A673 (cell line): ENCODE measurements around the gene MFAP4. TPM values are rescaled to one million over a fixed set of nuclear protein-coding genes. Genes with fewer than 3 reads are reported as not detected.

ENCODE experiments used
- BruUV-seq: library from RNA; stranded (reverse); fragments of 400-500 nt; replicated peaks from 2 replicates; lab custom pipeline; 2021; lab: Mats Ljungman, UMichigan
- CTCF ChIA-PET: fragments of 300-600 bp; sonication (Branson Sonifier 250); formaldehyde crosslinking; loops from one replicate; lab custom pipeline; 2022; ENCODE audit warnings: antibody characterized with exemption; lab: Charles Lee
- POLR2A ChIA-PET: fragments of 300-600 bp; sonication (Branson Sonifier 250); formaldehyde crosslinking; loops from one replicate; lab custom pipeline; 2022; ENCODE audit warnings: antibody characterized with exemption; ENCODE audit not compliant: low non-redundant PET; lab: Charles Lee
- DNase-seq: peaks from one replicate; pipeline ENCODE4 v3.0.0-alpha.2; 2015; ENCODE audit warnings: low spot score
- H3K27ac ChIP-seq: fragments of 200-600 bp; sonication (generic); 2 replicates; pipeline ENCODE4 v1.5.1; 2016; ENCODE audit warnings: mixed run types, low read depth, mild to moderate bottlenecking, mixed read lengths, antibody characterized with exemption, low read length; ENCODE audit not compliant: poor library complexity, severe bottlenecking
- H3K27me3 ChIP-seq: fragments of 200-600 bp; sonication (generic); replicated peaks from 2 replicates; pipeline ENCODE4 v1.6.1; 2017; ENCODE audit warnings: mixed run types, low read depth, mild to moderate bottlenecking, mixed read lengths, antibody characterized with exemption, low read length; ENCODE audit not compliant: insufficient read depth, poor library complexity
- H3K36me3 ChIP-seq: fragments of 200-600 bp; sonication (generic); 2 replicates; pipeline ENCODE4 v1.6.1; 2016; ENCODE audit warnings: mixed run types, mild to moderate bottlenecking, mixed read lengths, antibody characterized with exemption, low read length; ENCODE audit not compliant: insufficient read depth, poor library complexity, severe bottlenecking
- H3K4me1 ChIP-seq: fragments of 200-600 bp; sonication (generic); 2 replicates; pipeline ENCODE4 v1.6.1; 2017; ENCODE audit warnings: mixed run types, mild to moderate bottlenecking, mixed read lengths, antibody characterized with exemption, low read length; ENCODE audit not compliant: insufficient read depth, poor library complexity, severe bottlenecking
- H3K4me3 ChIP-seq: fragments of 200-600 bp; sonication (generic); 2 replicates; pipeline ENCODE4 v1.5.1; 2016; ENCODE audit warnings: low read depth, mixed run types, mild to moderate bottlenecking, mixed read lengths, low read length; ENCODE audit not compliant: poor library complexity, severe bottlenecking
- H3K9me3 ChIP-seq: fragments of 200-600 bp; sonication (generic); 2 replicates; pipeline ENCODE4 v1.6.1; 2016; ENCODE audit warnings: mixed run types, low read depth, mild to moderate bottlenecking, mixed read lengths, antibody characterized with exemption, low read length; ENCODE audit not compliant: poor library complexity, severe bottlenecking
- CTCF ChIP-seq: fragments of 300-800, 200-600 bp; sonication (generic); conservative IDR thresholded peaks from 2 replicates; pipeline ENCODE4 v1.5.1; 2017; ENCODE audit warnings: low read depth, mild to moderate bottlenecking, antibody characterized with exemption, low read length, moderate library complexity, mixed read lengths
- EZH2 ChIP-seq: fragments of 200-600 bp; sonication (generic); IDR thresholded peaks from 2 replicates; pipeline ENCODE4 v1.6.1; 2017; ENCODE audit warnings: borderline replicate concordance, low read depth, mild to moderate bottlenecking, mixed read lengths, antibody characterized with exemption, low read length; ENCODE audit not compliant: poor library complexity, severe bottlenecking
- intact Hi-C: fragments of 100-400 bp; cut with micrococcal nuclease; formaldehyde crosslinking; loops from one replicate; pipeline ENCODE4 v1.10.0; 2022; ENCODE audit not compliant: unreplicated experiment
- total RNA-seq: library from RNA; stranded (reverse); gene quantifications from 2 replicates; pipeline ENCODE4 v1.2.3, GENCODE V29; 2021

The MFAP4 gene
- total RNA-seq, 1 experiment from 2014 or later = 60.9 TPM

- no peak for DNase-seq
- H3K9me3 ChIP-seq = no peaks in the 10 kb centered on the region
- H3K36me3 ChIP-seq = no peaks in the 10 kb centered on the region
- intact Hi-C loops = no loop called here
- no peaks in the 10 kb centered on the region for H3K27me3 ChIP-seq
- BruUV-seq = no TSS peak
- ChIA-PET POLR2A (no interaction called here), CTCF (no interaction called here)
- H3K4me3 ChIP-seq = no peak overlapping the region
- TF ChIP-seq EZH2 (no peak), CTCF (no peak)
- H3K4me1 ChIP-seq = peaks cover 8% of the 10 kb centered on the region
- no peak overlapping the region for H3K27ac ChIP-seq
These were observed 17.7 kb downstream of the MFAP4 start for GRCh38 chr17:19369107-19369778.

GRCh38 chr17:19368229-19368628, 18.8 kb downstream of the MFAP4 start:
- H3K36me3 ChIP-seq = no peaks in the 10 kb centered on the region
- intact Hi-C loops = no loop called here
- no TSS peak for BruUV-seq
- H3K4me1 ChIP-seq = peaks cover 12% of the 10 kb centered on the region
- CTCF ChIA-PET = no interaction called here
- no peak overlapping the region for H3K4me3 ChIP-seq
- no peaks in the 10 kb centered on the region for H3K9me3 ChIP-seq
- H3K27ac ChIP-seq = no peak overlapping the region
- no peaks in the 10 kb centered on the region for H3K27me3 ChIP-seq
- POLR2A ChIA-PET = no interaction called here
- no peak for TF ChIP-seq CTCF
- TF ChIP-seq EZH2 = no peak
- no peak for DNase-seq

- TF ChIP-seq EZH2 = no peak
- TF ChIP-seq CTCF = no peak
- Histone ChIP-seq H3K27ac (no peak overlapping the region), H3K4me1 (peaks cover 18% of the 10 kb centered on the region), H3K9me3 (no peaks in the 10 kb centered on the region), H3K4me3 (no peak overlapping the region), H3K36me3 (no peaks in the 10 kb centered on the region), H3K27me3 (no peaks in the 10 kb centered on the region)
- ChIA-PET POLR2A (interaction anchor here (1.3 kb wide), 1 partner anchor 21 kb away, joined by 6 read pairs; no protein-coding TSS in a partner anchor), CTCF (no interaction called here)
- no TSS peak for BruUV-seq
- no peak for DNase-seq
- intact Hi-C loops = no loop called here
These were observed 20.4 kb downstream of the MFAP4 start for GRCh38 chr17:19366637-19366972.
